Prostate gland (tissue), 2 donors: ENCODE data around the gene SCTR.

Experiments used
- POLR2A ChIP-seq: fragments of 450-650 bp; IDR thresholded peaks from one replicate; pipeline ENCODE4 v1.6.1; 2016; ENCODE audit warnings: antibody characterized with exemption, mild to moderate bottlenecking
- POLR2AphosphoS5 ChIP-seq: sonication (generic); formaldehyde crosslinking; IDR thresholded peaks from one replicate; pipeline ENCODE4 v1.6.1; 2017; ENCODE audit warnings: antibody characterized with exemption
- TF ChIP-seq, protein P1 (sequence below), 4 experiments: fragments of 200-600 bp in 2 of 4; fragments of 450-650 bp in 2 of 4; sonication (generic) in 2 of 4; IDR thresholded peaks; 1 replicate in 3 of 4; 2 replicates in 1 of 4; pipeline ENCODE4 v1.5.1; 2016 to 2019; ENCODE audit warnings: antibody characterized with exemption in 4 of 4, mild to moderate bottlenecking in 2 of 4, moderate library complexity in 2 of 4

GRCh38 chr2:119545754-119546446 lies 21.6 kb upstream of the SCTR start:
- TF ChIP-seq, protein P1, sequence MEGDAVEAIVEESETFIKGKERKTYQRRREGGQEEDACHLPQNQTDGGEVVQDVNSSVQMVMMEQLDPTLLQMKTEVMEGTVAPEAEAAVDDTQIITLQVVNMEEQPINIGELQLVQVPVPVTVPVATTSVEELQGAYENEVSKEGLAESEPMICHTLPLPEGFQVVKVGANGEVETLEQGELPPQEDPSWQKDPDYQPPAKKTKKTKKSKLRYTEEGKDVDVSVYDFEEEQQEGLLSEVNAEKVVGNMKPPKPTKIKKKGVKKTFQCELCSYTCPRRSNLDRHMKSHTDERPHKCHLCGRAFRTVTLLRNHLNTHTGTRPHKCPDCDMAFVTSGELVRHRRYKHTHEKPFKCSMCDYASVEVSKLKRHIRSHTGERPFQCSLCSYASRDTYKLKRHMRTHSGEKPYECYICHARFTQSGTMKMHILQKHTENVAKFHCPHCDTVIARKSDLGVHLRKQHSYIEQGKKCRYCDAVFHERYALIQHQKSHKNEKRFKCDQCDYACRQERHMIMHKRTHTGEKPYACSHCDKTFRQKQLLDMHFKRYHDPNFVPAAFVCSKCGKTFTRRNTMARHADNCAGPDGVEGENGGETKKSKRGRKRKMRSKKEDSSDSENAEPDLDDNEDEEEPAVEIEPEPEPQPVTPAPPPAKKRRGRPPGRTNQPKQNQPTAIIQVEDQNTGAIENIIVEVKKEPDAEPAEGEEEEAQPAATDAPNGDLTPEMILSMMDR (IDR thresholded peaks at IDR 0.05), result no peak
- TF ChIP-seq POLR2A (no peak), POLR2AphosphoS5 (no peak)
